GM23248 (cell line): Measurements from ENCODE around the gene ADGRD1.

ENCODE experiments used
- EZH2 ChIP-seq: fragments of 200-600 bp; sonication (generic); IDR thresholded peaks from 2 replicates; pipeline ENCODE4 v1.6.1; 2018; ENCODE audit warnings: antibody characterized with exemption, mild to moderate bottlenecking; ENCODE audit not compliant: insufficient read depth, poor library complexity, severe bottlenecking
- EZH2phosphoT487 ChIP-seq: fragments of 200-600 bp; sonication (generic); IDR thresholded peaks from 2 replicates; pipeline ENCODE4 v1.6.1; 2018; ENCODE audit warnings: antibody characterized with exemption, moderate library complexity, mild to moderate bottlenecking, low read depth; ENCODE audit not compliant: insufficient read depth

DNA sequence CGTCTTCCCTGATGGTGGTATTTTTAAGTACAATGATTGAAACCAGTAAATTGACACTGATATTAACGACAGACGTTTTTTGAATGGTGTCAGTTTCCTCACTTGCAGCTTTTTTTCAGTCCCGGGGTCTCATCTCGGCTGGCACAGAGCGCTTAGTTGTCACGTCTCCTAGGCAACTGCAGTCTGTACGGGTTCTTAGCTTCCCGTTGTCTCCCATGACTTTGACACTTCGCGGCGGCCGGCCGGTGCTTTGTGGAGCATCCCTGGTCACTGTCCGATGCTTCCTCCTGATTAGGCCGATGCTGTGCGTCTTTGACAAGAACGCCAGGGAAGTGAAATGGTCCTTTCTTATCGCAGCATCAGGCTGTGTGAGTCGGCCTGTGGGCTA lies 67.4 kb downstream of the ADGRD1 start:
- no peak for TF ChIP-seq EZH2phosphoT487
- TF ChIP-seq EZH2 = no peak
